WERI-Rb-1 (cell line): ENCODE data around the gene GPR17.

Experiments used
- DNase-seq: peaks from one replicate; pipeline ENCODE4 v3.0.0-alpha.2; 2020
- H3K27ac ChIP-seq: fragments of 250-450 bp; sonication (Bioruptor Pico); 2 replicates; pipeline ENCODE4 v1.5.1; 2020; ENCODE audit warnings: mild to moderate bottlenecking, moderate library complexity
- H3K27me3 ChIP-seq: fragments of 250-450 bp; sonication (Bioruptor Pico); 2 replicates; pipeline ENCODE4 v1.5.1; 2021; ENCODE audit warnings: mild to moderate bottlenecking, low read depth, moderate library complexity; ENCODE audit not compliant: insufficient read depth, severe bottlenecking
- H3K36me3 ChIP-seq: fragments of 250-450 bp; sonication (Bioruptor Pico); 2 replicates; pipeline ENCODE4 v1.5.1; 2020; ENCODE audit warnings: mild to moderate bottlenecking, moderate library complexity
- H3K4me3 ChIP-seq: 2 replicates; pipeline ENCODE4 v1.5.1; 2011; ENCODE audit warnings: low read depth, mild to moderate bottlenecking, control low read depth, low read length
- H3K9me3 ChIP-seq: fragments of 250-450 bp; sonication (Bioruptor Pico); 2 replicates; pipeline ENCODE4 v1.5.1; 2021; ENCODE audit warnings: mild to moderate bottlenecking, moderate library complexity; ENCODE audit not compliant: severe bottlenecking
- CTCF ChIP-seq: IDR thresholded peaks from 2 replicates; pipeline ENCODE4 v1.5.1; 2011; ENCODE audit warnings: low read depth, mild to moderate bottlenecking, control low read depth, inconsistent platforms, low read length

GPR17 gene

GRCh38 chr2:127680706-127681287 is 34.8 kb downstream of the GPR17 start:
- H3K9me3 ChIP-seq, result no peaks in the 10 kb centered on the region
- no peaks in the 10 kb centered on the region for H3K36me3 ChIP-seq
- no peaks in the 10 kb centered on the region for H3K27me3 ChIP-seq
- no peak overlapping the region for H3K27ac ChIP-seq
- no peak for TF ChIP-seq CTCF
- H3K4me3 ChIP-seq, result no peak overlapping the region
- no peak for DNase-seq

GRCh38 chr2:127681288-127681804 is 35.4 kb downstream of the GPR17 start:
- Histone ChIP-seq H3K27ac (no peak overlapping the region), H3K27me3 (no peaks in the 10 kb centered on the region), H3K36me3 (no peaks in the 10 kb centered on the region), H3K9me3 (no peaks in the 10 kb centered on the region), H3K4me3 (no peak overlapping the region)
- no peak for DNase-seq
- TF ChIP-seq CTCF, result no peak

- no peak for DNase-seq
- Histone ChIP-seq H3K4me3 (no peak overlapping the region), H3K27me3 (no peaks in the 10 kb centered on the region), H3K27ac (no peak overlapping the region), H3K9me3 (no peaks in the 10 kb centered on the region), H3K36me3 (no peaks in the 10 kb centered on the region)
- TF ChIP-seq CTCF, result no peak
Measured at GRCh38 chr2:127681976-127682857, 36.3 kb downstream of the GPR17 start.

- TF ChIP-seq CTCF, result no peak
- H3K27ac ChIP-seq, result no peak overlapping the region
- H3K4me3 ChIP-seq, result no peak overlapping the region
- no peaks in the 10 kb centered on the region for H3K36me3 ChIP-seq
- no peaks in the 10 kb centered on the region for H3K9me3 ChIP-seq
- H3K27me3 ChIP-seq, result no peaks in the 10 kb centered on the region
- DNase-seq, result no peak
Measured at GRCh38 chr2:127683056-127683455, 37.1 kb downstream of the GPR17 start.

GRCh38 chr2:127683757-127684156 is 37.8 kb downstream of the GPR17 start:
- no peak for TF ChIP-seq CTCF

More at GRCh38 chr2:127683757-127684156, 37.8 kb downstream of the GPR17 start:
- DNase-seq, result peak; percentile 38
- no peaks in the 10 kb centered on the region for H3K27me3 ChIP-seq
- H3K27ac ChIP-seq, result no peak overlapping the region
- no peak overlapping the region for H3K4me3 ChIP-seq
- H3K36me3 ChIP-seq, result no peaks in the 10 kb centered on the region
- no peaks in the 10 kb centered on the region for H3K9me3 ChIP-seq
